Measurements from ENCODE around the gene SELENOT.
A peak's percentile ranks its signal among the peaks of the same experiment; 100 is the strongest.
"Not testable (repeated sequence)": the region's sequence is repeated elsewhere in the genome, so short reads cannot be mapped to it uniquely, and the experiment has no call there.

Gene SELENOT

GRCh38 chr3:150609988-150610387 lies 6.9 kb downstream of the SELENOT start:
- no peak for DNase-seq

GRCh38 chr3:150610785-150611184 lies 7.7 kb downstream of the SELENOT start:
- DNase-seq, result no peak

GRCh38 chr3:150611666-150612065 lies 8.5 kb downstream of the SELENOT start:
- no peak for DNase-seq

GRCh38 chr3:150612494-150612893 lies 9.4 kb downstream of the SELENOT start:
- no peak for DNase-seq

GRCh38 chr3:150613034-150613433 lies 9.9 kb downstream of the SELENOT start:
- no peak for DNase-seq

- no peak for DNase-seq
These were observed 10.8 kb downstream of the SELENOT start for GRCh38 chr3:150613709-150614480.

GRCh38 chr3:150620002-150620689 lies 17.0 kb downstream of the SELENOT start:
- no peak for DNase-seq

- DNase-seq, result not testable (repeated sequence)
These were observed 19.8 kb downstream of the SELENOT start for GRCh38 chr3:150622955-150623354.

GRCh38 chr3:150623945-150624344 lies 20.8 kb downstream of the SELENOT start:
- no peak for DNase-seq

GRCh38 chr3:150626148-150626930 lies 23.2 kb downstream of the SELENOT start:
- no peak for DNase-seq

GRCh38 chr3:150627557-150627956 lies 24.4 kb downstream of the SELENOT start:
- no peak for DNase-seq

- DNase-seq, result no peak
These were observed 28.5 kb downstream of the SELENOT start for GRCh38 chr3:150631515-150632221.

GRCh38 chr3:150635076-150635475 lies 32.0 kb downstream of the SELENOT start:
- no peak for DNase-seq

GRCh38 chr3:150635526-150635925 lies 32.4 kb downstream of the SELENOT start:
- peak; percentile 27 for DNase-seq

GRCh38 chr3:150636258-150636657 lies 33.1 kb downstream of the SELENOT start:
- DNase-seq, result no peak

GRCh38 chr3:150639262-150639661 lies 36.1 kb downstream of the SELENOT start:
- DNase-seq, result no peak

- DNase-seq, result no peak
These were observed 37.1 kb downstream of the SELENOT start for GRCh38 chr3:150640256-150640655.

GRCh38 chr3:150653110-150653561 lies 50.0 kb downstream of the SELENOT start:
- DNase-seq, result no peak

- no peak for DNase-seq
These were observed 53.2 kb downstream of the SELENOT start for GRCh38 chr3:150656316-150656715.

GRCh38 chr3:150662410-150663200 lies 59.5 kb downstream of the SELENOT start:
- DNase-seq, result no peak

GRCh38 chr3:150663461-150663860 lies 60.3 kb downstream of the SELENOT start:
- no peak for DNase-seq

- DNase-seq, result no peak
These were observed 63.0 kb downstream of the SELENOT start for GRCh38 chr3:150666167-150666566.
